Endothelial cell of umbilical vein (primary cell): ENCODE data around the gene ABCC5. TPM values are rescaled to one million over a fixed set of nuclear protein-coding genes. Genes with fewer than 3 reads are reported as not detected.

Experiments used
- BruUV-seq: library from RNA; stranded (reverse); fragments of 400-500 nt; replicated peaks from 2 replicates; lab custom pipeline; 2021; lab: Mats Ljungman, UMichigan
- CTCF ChIA-PET: fragments of 300-600, 350-600 bp; sonication (Branson Sonifier 250); formaldehyde crosslinking; loops from one replicate; lab custom pipeline; 2021; ENCODE audit warnings: antibody characterized with exemption, inconsistent platforms; lab: Charles Lee
- POLR2A ChIA-PET: fragments of 300-600, 350-600 bp; sonication (Branson Sonifier 250); formaldehyde crosslinking; loops from one replicate; lab custom pipeline; 2021; ENCODE audit warnings: antibody characterized with exemption, inconsistent platforms; lab: Charles Lee
- DNase-seq: peaks from one replicate; pipeline ENCODE4 v3.0.0-alpha.2; 2011; ENCODE audit warnings: low read depth, low spot score
- FAIRE-seq: peaks from 2 replicates; lab custom pipeline; 2011; peaks lifted over from hg19 to GRCh38; lab: Jason Lieb, UNC
- H2AFZ ChIP-seq: 2 replicates; pipeline ENCODE4 v1.6.0; 2012; ENCODE audit warnings: low read depth, low read length, control low read depth, inconsistent platforms
- H3K27ac ChIP-seq: 2 replicates; pipeline ENCODE4 v1.5.1; 2011; ENCODE audit warnings: low read depth, mild to moderate bottlenecking, control low read depth, low read length, moderate library complexity; ENCODE audit not compliant: insufficient read depth
- H3K27me3 ChIP-seq, 2 experiments: 2 replicates each; pipeline versions ENCODE4 v1.6.0 to v1.6.1; 2011; ENCODE audit warnings: low read length in 2 of 2, mixed read lengths in 1 of 2; ENCODE audit not compliant: control insufficient read depth in 2 of 2, insufficient read depth in 2 of 2
- H3K36me3 ChIP-seq, 2 experiments: 2 replicates in 1 of 2; 3 replicates in 1 of 2; pipeline ENCODE4 v1.5.1; 2011; ENCODE audit warnings: low read length in 2 of 2, mild to moderate bottlenecking in 1 of 2, moderate library complexity in 1 of 2; ENCODE audit not compliant: control insufficient read depth in 2 of 2, insufficient read depth in 2 of 2; ENCODE audit errors: extremely low read depth in 1 of 2
- H3K4me1 ChIP-seq: 3 replicates; pipeline ENCODE4 v1.5.1; 2011; ENCODE audit warnings: mild to moderate bottlenecking, low read length; ENCODE audit not compliant: control insufficient read depth, insufficient read depth; ENCODE audit errors: extremely low read depth
- H3K4me2 ChIP-seq: 2 replicates; pipeline ENCODE4 v1.6.1; 2011; ENCODE audit warnings: low read length, control low read depth, mixed read lengths; ENCODE audit not compliant: insufficient read depth
- H3K4me3 ChIP-seq, 3 experiments: fragments of 200-600 bp in 1 of 3; sonication (generic), shearing (Covaris generic) in 1 of 3; replicated peaks in 1 of 3; 2 replicates each; pipeline ENCODE4 v1.5.1; 2011 to 2016; ENCODE audit warnings: control low read depth in 3 of 3, low read length in 3 of 3, mild to moderate bottlenecking in 2 of 3, inconsistent platforms in 1 of 3, low read depth in 1 of 3, moderate library complexity in 1 of 3; ENCODE audit not compliant: insufficient read depth in 1 of 3
- H3K79me2 ChIP-seq: 2 replicates; pipeline ENCODE4 v1.6.0; 2012; ENCODE audit warnings: low read length, inconsistent platforms; ENCODE audit not compliant: control insufficient read depth, insufficient read depth
- H3K9ac ChIP-seq: replicated peaks from 2 replicates; pipeline ENCODE3; 2011; ENCODE audit warnings: low read length, control low read depth; ENCODE audit not compliant: insufficient read depth; ENCODE audit errors: extremely low read depth
- H3K9me1 ChIP-seq: replicated peaks from 3 replicates; pipeline ENCODE4 v1.6.0; 2011; ENCODE audit warnings: mild to moderate bottlenecking, low read length; ENCODE audit not compliant: control insufficient read depth, insufficient read depth; ENCODE audit errors: extremely low read depth
- H3K9me3 ChIP-seq: replicated peaks from 2 replicates; pipeline ENCODE4 v1.5.1; 2012; ENCODE audit warnings: low read length, inconsistent platforms; ENCODE audit not compliant: control insufficient read depth, insufficient read depth
- H4K20me1 ChIP-seq: replicated peaks from 2 replicates; pipeline ENCODE3; 2011; ENCODE audit warnings: mild to moderate bottlenecking, low read length; ENCODE audit not compliant: control insufficient read depth, insufficient read depth; ENCODE audit errors: extremely low read depth
- CTCF ChIP-seq, 2 donors: IDR thresholded peaks; 1 replicate in 1 of 2; 2 replicates in 1 of 2; pipeline ENCODE4 v1.5.1; 2011; ENCODE audit warnings: low read length in 2 of 2, mild to moderate bottlenecking in 2 of 2, moderate library complexity in 2 of 2, control low read depth in 1 of 2, inconsistent platforms in 1 of 2, low read depth in 1 of 2; ENCODE audit not compliant: insufficient read depth in 1 of 2; ENCODE audit errors: extremely low read depth in 1 of 2
- EZH2 ChIP-seq: IDR thresholded peaks from 2 replicates; pipeline ENCODE4 v1.6.1; 2012; ENCODE audit warnings: borderline replicate concordance, low read depth, mild to moderate bottlenecking, moderate library complexity, low read length, inconsistent platforms; ENCODE audit not compliant: severe bottlenecking
- FOS ChIP-seq: IDR thresholded peaks from 2 replicates; pipeline ENCODE4 v1.6.1; 2011; ENCODE audit warnings: mild to moderate bottlenecking, low read length, moderate library complexity, borderline replicate concordance; ENCODE audit not compliant: insufficient read depth
- GATA2 ChIP-seq: IDR thresholded peaks from 2 replicates; pipeline ENCODE4 v1.7.0; 2011; ENCODE audit warnings: low read depth, mild to moderate bottlenecking, moderate library complexity, mixed read lengths, low read length; ENCODE audit not compliant: insufficient read length, insufficient read depth
- JUN ChIP-seq: IDR thresholded peaks from 2 replicates; pipeline ENCODE4 v1.6.1; 2011; ENCODE audit warnings: borderline replicate concordance, low read depth; ENCODE audit not compliant: insufficient read length, insufficient read depth
- MAX ChIP-seq: IDR thresholded peaks from 2 replicates; pipeline ENCODE4 v1.6.1; 2011; ENCODE audit not compliant: insufficient read depth, insufficient read length
- MYC ChIP-seq: IDR thresholded peaks from one replicate; pipeline ENCODE4 v1.6.1; 2011; ENCODE audit warnings: mild to moderate bottlenecking, low read depth, low read length
- POLR2A ChIP-seq: IDR thresholded peaks from 2 replicates; pipeline ENCODE4 v1.6.1; 2012; ENCODE audit warnings: low read depth, mild to moderate bottlenecking, control low read depth, low read length
- POLR2AphosphoS5 ChIP-seq: IDR thresholded peaks from 2 replicates; pipeline ENCODE4 v1.6.1; 2012; ENCODE audit warnings: low read depth, mild to moderate bottlenecking, control low read depth, low read length, moderate library complexity; ENCODE audit not compliant: insufficient read depth
- dilution Hi-C: fragments of 300-500 bp; cut with MboI; formaldehyde crosslinking; loops from one replicate; pipeline ENCODE4 v1.15.0; 2019; ENCODE audit warnings: low sequenced_read_pairs; ENCODE audit not compliant: extremely low pct_ligation_motif_present
- intact Hi-C: fragments of 100-400 bp; cut with micrococcal nuclease; formaldehyde crosslinking; loops from one replicate; pipeline ENCODE4 v1.10.0; 2022
- polyA plus RNA-seq, 4 experiments: library from polyadenylated mRNA; depleted of rRNA in 3 of 4; stranded (reverse) in 3 of 4; unstranded in 1 of 4; fragments of >200 nt; gene quantifications; 2 replicates each; pipeline versions ENCODE4 v1.2.1 to v1.2.3, GENCODE V29; 2011 to 2012; ENCODE audit warnings: missing spikeins in 1 of 4
- total RNA-seq: library from RNA; stranded (reverse); gene quantifications from 2 replicates; pipeline ENCODE4 v1.2.3, GENCODE V29; 2021

Gene ABCC5
- total and polyA plus RNA-seq, 2 donors (not counting 3 experiments of a cell fraction or from before 2014, with no cell fraction given), result 22.5 to 24.6 TPM

GRCh38 chr3:184030536-184030935 lies 12.9 kb upstream of the ABCC5 start:
- POLR2A ChIA-PET, result no interaction called here
- intact Hi-C loops, result no loop called here
- Histone ChIP-seq H3K27me3 (peaks cover 12 to 14% of the 10 kb centered on the region in 2 experiments), H3K36me3 (no peaks in the 10 kb centered on the region), H3K79me2 (no peaks in the 10 kb centered on the region), H2AFZ (no peak overlapping the region), H3K9me1 (no peaks in the 10 kb centered on the region), H3K4me3 (no peak overlapping the region), H3K27ac (no peak overlapping the region), H3K9ac (no peak overlapping the region), H4K20me1 (no peaks in the 10 kb centered on the region), H3K4me1 (no peaks in the 10 kb centered on the region), H3K4me2 (no peak overlapping the region), H3K9me3 (no peaks in the 10 kb centered on the region)
- CTCF ChIA-PET, result interaction anchor here (1.1 to 1.9 kb wide), 2 partner anchors 11 to 58 kb away, joined by 3 to 4 read pairs; no protein-coding TSS in a partner anchor
- TF ChIP-seq FOS (no peak), POLR2AphosphoS5 (no peak), EZH2 (no peak), MYC (no peak), POLR2A (no peak), JUN (no peak), CTCF (IDR thresholded peaks at IDR 0.05; ENCODE audit: extremely low read depth in 1 of 2, insufficient read depth in 1 of 2, low read depth in 1 of 2, low read length in 2 of 2) (no peak), MAX (no peak), GATA2 (no peak)
- FAIRE-seq, result no peak
- DNase-seq, result no peak
- dilution Hi-C loops, result no loop called here
- no TSS peak for BruUV-seq
